Memory B cell (primary cell): ENCODE measurements around the gene LRMDA.

ENCODE experiments used
- ATAC-seq: fragments of 150-1000 bp; cut with Tn5 transposase; 2 replicates; pipeline ENCODE4 v1.10.0; 2021; ENCODE audit warnings: low read depth, mild to moderate bottlenecking, moderate library complexity
- DNase-seq, 2 donors: peaks; one replicate each; pipeline ENCODE4 v3.0.0; 2022; ENCODE audit warnings: low spot score in 2 of 2
- H3K27ac Mint-ChIP-seq: one replicate; pipeline ENCODE4 v1.8.0; 2022; ENCODE audit warnings: mild to moderate bottlenecking, moderate library complexity, mixed read lengths
- H3K27me3 Mint-ChIP-seq: one replicate; pipeline ENCODE4 v1.8.0; 2022; ENCODE audit warnings: mixed read lengths
- H3K36me3 Mint-ChIP-seq: one replicate; pipeline ENCODE4 v1.8.0; 2022; ENCODE audit warnings: mild to moderate bottlenecking, mixed read lengths
- H3K4me1 Mint-ChIP-seq: one replicate; pipeline ENCODE4 v1.8.0; 2022; ENCODE audit warnings: mixed read lengths
- H3K4me3 Mint-ChIP-seq: one replicate; pipeline ENCODE4 v1.8.0; 2022; ENCODE audit warnings: mild to moderate bottlenecking, moderate library complexity, mixed read lengths
- H3K9me3 Mint-ChIP-seq: one replicate; pipeline ENCODE4 v1.8.0; 2022; ENCODE audit warnings: mixed read lengths

LRMDA gene

DNA sequence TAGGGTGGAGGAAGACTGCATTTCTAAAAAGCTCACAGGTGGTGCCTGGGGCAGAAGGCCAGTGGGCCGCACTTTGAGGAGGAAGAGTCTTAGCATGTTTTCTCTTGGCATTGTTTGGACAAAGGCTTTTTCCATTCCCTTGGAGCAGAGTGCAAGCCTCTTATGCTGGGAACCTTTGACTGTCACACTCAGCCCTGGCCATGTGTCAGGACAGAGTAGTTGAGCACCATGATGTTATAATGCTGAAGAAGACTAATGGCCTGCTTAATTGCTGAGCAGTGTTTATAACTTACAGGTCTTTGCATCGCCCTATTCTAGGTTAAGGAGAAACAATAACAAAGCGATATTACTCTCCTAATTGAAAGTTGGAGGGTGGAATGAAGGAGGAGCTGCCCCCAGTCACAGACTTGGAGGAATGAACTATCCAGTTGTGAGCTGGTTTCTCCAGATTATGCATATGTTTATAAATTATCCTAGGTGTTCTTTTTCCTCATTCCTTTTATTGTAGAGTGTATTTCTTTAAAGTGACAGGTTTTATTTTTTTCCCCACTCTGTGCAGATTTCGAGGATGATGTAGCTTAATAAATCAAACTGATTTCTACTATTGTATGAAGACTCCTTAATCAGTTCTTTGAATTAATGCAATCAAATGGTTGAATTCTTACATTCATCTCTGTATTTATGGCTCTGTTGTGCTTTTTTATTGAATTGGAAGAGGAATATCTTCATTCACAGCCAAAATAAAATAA is 767.0 kb downstream of the LRMDA start:
- H3K9me3 Mint-ChIP-seq, result no peaks in the 10 kb centered on the region
- DNase-seq, result no peak
- H3K36me3 Mint-ChIP-seq, result no peaks in the 10 kb centered on the region
- H3K4me1 Mint-ChIP-seq, result no peaks in the 10 kb centered on the region
- no peaks in the 10 kb centered on the region for H3K27me3 Mint-ChIP-seq
- no peak for ATAC-seq
- no peak overlapping the region for H3K4me3 Mint-ChIP-seq
- no peak overlapping the region for H3K27ac Mint-ChIP-seq

DNA sequence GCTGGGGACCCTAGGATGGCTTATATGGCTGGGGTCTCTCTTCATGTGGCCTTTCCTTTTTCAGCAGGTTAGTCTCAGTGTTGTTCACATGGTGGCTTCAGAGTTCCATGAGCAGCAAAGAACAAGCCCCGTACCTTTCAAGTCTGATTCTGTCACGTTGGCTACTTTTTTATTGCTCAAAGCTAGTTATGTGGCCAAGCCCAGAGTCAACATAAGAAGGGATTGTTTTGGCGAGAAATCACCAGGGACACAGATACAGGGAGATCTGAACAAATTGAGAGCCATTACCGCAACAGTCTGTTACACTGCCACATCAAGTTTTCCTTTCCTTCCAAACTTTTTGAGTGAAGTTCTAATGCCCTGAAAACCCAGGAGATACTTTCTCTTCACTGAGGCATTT is 770.5 kb downstream of the LRMDA start:
- Mint-ChIP-seq H3K27me3 (no peaks in the 10 kb centered on the region), H3K27ac (no peak overlapping the region), H3K36me3 (no peaks in the 10 kb centered on the region), H3K4me1 (no peaks in the 10 kb centered on the region), H3K4me3 (no peak overlapping the region), H3K9me3 (no peaks in the 10 kb centered on the region)
- DNase-seq (no peak), ATAC-seq (no peak)

DNA sequence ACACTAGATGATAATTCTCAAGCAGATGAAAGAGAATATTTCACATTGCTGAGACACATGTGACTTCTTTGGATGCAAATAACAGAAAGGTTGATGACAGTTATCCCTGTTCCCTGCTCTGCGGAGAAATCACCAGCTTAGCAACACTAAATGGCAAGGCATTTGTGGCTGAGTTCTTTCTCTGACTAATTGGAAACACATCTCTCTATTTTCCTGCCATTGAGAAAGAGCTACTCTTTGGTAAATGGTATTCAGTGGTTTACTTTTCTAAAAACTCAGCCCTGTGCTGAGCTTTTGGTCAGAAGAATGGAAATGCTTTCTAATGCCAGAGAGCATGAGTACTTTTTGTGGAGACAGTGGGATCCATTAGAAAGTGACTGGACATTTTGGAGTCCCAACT is 771.4 kb downstream of the LRMDA start:
- ATAC-seq (no peak), DNase-seq (no peak)
- no peaks in the 10 kb centered on the region for H3K36me3 Mint-ChIP-seq
- H3K4me3 Mint-ChIP-seq, result no peak overlapping the region
- no peaks in the 10 kb centered on the region for H3K9me3 Mint-ChIP-seq
- no peaks in the 10 kb centered on the region for H3K4me1 Mint-ChIP-seq
- H3K27ac Mint-ChIP-seq, result no peak overlapping the region
- H3K27me3 Mint-ChIP-seq, result no peaks in the 10 kb centered on the region

DNA sequence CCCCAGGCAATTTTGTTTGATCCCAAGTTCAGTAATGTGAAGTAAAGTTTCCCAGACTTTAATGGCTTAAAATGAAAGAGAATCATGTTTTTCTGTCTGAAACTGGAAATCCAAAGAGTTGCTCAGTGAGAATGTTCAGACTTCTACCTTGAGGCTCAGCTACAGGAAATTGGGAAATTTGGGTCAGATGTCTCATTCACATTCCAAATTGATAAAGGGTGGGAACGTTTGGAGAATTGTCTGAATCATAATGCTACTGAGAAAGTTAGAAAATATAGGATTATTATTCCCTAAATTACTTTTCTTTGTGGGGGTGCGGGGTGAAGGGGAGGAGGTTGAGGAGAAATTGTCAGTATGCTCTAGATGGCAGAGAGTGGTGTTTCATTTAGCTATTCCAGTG is 773.9 kb downstream of the LRMDA start:
- Mint-ChIP-seq H3K27ac (no peak overlapping the region), H3K27me3 (no peaks in the 10 kb centered on the region), H3K36me3 (no peaks in the 10 kb centered on the region), H3K9me3 (no peaks in the 10 kb centered on the region), H3K4me3 (no peak overlapping the region), H3K4me1 (no peaks in the 10 kb centered on the region)
- DNase-seq, result no peak
- ATAC-seq, result no peak

DNA sequence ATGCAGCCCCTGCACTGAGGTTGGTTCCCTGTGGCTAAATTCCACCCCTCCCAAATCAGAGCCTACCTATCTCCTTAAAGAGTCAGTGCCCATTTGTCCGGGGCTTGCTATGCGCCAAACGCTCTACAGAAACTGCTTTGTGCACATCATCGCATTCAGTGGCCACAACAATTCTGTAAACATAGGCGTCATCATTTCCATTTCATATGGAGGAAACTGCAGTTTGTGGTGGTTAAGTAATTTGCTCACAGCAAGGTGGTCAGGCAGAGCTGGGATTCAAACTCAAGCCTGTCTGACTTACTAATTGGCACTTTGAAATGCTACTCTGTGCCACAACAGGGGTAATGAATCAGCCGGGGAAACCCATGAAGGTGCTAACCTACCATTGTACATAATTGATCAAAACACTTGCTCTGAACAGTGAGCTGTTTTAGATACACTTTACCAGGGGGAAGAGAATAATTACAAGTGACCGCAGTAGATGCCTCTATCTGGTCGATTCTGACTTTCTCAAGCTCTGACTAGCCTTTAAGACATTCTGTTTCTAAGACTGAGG is 775.5 kb downstream of the LRMDA start:
- Mint-ChIP-seq H3K36me3 (no peaks in the 10 kb centered on the region), H3K9me3 (peaks cover 1% of the 10 kb centered on the region), H3K27ac (no peak overlapping the region), H3K4me3 (no peak overlapping the region), H3K27me3 (no peaks in the 10 kb centered on the region), H3K4me1 (no peaks in the 10 kb centered on the region)
- DNase-seq, result no peak
- ATAC-seq, result no peak

DNA sequence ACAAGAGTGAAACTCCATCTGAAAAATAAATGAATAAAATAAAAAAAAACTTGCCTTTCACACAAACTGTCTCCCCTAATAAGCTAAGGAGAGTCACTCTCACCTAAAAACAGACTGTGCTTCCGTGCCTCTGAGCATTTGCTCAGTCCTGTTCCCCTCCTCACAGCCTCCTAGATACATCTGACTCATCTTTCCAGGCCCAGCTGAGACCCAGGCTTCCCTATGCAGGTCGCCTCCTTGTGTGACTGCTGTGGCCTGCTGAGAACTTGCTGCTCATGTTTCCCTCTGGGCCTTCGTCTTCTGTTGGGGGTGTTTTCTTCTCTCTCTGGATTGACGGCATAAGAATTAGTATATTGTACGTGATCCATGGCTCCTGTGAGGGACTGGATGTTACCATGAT is 777.7 kb downstream of the LRMDA start:
- Mint-ChIP-seq H3K4me3 (no peak overlapping the region), H3K9me3 (peaks cover 1% of the 10 kb centered on the region), H3K36me3 (no peaks in the 10 kb centered on the region), H3K27ac (no peak overlapping the region), H3K27me3 (no peaks in the 10 kb centered on the region), H3K4me1 (no peaks in the 10 kb centered on the region)
- ATAC-seq (no peak), DNase-seq (no peak)

DNA sequence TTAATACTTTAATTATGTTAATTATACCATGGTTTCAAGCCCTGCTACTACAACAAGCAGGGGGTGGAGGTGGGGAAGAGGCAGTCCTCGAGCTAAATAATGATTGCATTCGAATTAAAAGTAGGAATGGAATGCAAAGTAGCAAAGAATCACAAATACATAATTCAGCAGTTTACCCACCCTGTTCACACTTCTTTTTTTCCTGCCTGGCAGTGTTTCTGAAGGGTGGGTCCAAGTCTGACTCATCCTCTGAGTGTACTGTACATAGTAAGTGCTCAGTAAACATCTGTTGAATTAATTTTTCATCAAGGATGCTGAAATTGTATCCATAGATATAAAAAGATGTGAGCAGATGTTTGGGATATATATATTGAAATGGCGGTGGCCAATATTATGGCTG is 778.8 kb downstream of the LRMDA start:
- H3K27ac Mint-ChIP-seq, result no peak overlapping the region
- no peak for ATAC-seq
- H3K4me3 Mint-ChIP-seq, result no peak overlapping the region
- H3K27me3 Mint-ChIP-seq, result no peaks in the 10 kb centered on the region
- no peak for DNase-seq
- H3K4me1 Mint-ChIP-seq, result no peaks in the 10 kb centered on the region
- H3K36me3 Mint-ChIP-seq, result no peaks in the 10 kb centered on the region
- peaks cover 1% of the 10 kb centered on the region for H3K9me3 Mint-ChIP-seq

DNA sequence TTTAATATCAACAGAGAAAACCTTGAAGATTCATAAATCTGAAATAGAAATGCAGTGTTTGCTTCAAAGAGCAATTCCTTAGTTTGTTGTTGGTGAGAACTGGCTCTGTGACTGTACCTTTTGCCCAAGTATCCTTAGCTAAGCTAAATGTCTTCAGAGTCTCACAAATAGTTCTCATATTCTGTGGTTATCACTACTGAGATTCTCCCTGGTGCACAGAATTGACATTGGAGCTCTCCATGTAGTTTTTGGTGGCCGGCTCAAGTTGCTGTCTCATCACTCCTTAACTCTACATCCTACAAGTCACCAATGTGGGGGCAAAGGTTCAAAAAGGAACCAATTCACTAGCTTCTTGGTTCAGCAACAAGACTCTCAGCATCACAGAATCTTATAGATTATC is 780.3 kb downstream of the LRMDA start:
- Mint-ChIP-seq H3K36me3 (no peaks in the 10 kb centered on the region), H3K27me3 (no peaks in the 10 kb centered on the region), H3K9me3 (peaks cover 2% of the 10 kb centered on the region), H3K4me3 (no peak overlapping the region), H3K4me1 (no peaks in the 10 kb centered on the region), H3K27ac (no peak overlapping the region)
- no peak for ATAC-seq
- no peak for DNase-seq

DNA sequence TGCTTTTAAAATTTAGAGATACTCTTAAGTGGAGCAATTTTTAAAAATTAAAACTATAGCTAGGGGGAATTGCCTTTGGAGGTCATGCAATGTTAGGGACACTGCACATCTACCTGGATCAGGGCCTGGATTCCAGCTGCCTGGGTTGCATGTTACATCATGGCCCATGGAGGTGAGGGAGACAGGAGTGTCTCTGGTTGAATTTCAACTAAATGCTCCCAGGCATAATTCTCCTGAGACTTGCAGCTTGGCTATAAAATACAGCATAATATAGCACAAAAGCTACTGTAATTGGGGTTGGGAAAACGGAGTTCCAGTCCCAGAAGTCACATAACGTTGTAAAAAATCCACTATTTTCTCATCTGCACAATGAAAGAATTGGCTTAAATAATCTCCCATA is 782.5 kb downstream of the LRMDA start:
- H3K27me3 Mint-ChIP-seq, result no peaks in the 10 kb centered on the region
- DNase-seq (no peak), ATAC-seq (no peak)
- no peaks in the 10 kb centered on the region for H3K36me3 Mint-ChIP-seq
- H3K27ac Mint-ChIP-seq, result no peak overlapping the region
- no peak overlapping the region for H3K4me3 Mint-ChIP-seq
- H3K9me3 Mint-ChIP-seq, result peaks cover 5% of the 10 kb centered on the region
- no peaks in the 10 kb centered on the region for H3K4me1 Mint-ChIP-seq

DNA sequence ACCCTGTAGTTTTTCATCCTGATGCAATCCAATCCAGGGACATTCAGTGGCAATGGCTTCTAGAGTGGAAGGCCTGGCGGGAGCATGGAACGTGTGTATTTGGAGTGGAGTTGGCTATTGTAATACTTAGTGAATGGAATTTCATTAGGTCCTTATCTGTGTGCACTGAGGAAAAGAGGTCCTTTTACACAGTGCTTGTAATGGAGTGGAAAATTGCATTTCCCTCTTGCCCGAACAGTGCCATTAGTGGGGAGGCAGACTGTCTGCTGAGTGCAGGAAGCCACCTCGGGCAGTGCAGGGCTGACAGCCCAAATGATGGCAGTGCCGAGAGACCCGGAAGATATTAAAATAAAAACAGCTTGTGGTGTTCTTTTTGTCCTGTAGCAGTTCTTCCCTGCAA is 786.6 kb downstream of the LRMDA start:
- peaks cover 5% of the 10 kb centered on the region for H3K9me3 Mint-ChIP-seq
- no peak for ATAC-seq

DNA sequence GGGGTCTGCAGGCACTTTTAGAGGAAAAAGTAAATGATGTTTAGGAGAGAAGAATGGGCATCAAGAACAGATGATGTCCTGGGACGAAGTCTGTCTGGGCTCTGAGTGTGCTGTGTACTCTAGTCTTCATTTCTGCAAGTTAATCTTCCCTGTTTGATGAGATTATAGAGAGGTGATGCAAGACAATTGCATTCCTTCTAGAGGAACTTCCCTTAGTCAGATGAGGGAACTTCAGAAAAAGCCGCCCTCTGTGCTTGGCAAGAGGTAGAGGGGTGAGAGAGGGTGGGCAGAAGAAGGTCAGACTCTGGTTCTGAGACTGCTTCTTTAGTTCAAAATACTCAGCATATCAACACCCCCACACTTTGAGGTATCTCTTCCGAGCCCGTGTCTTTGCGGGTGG is 797.9 kb downstream of the LRMDA start:
- DNase-seq (no peak), ATAC-seq (no peak)
- Mint-ChIP-seq H3K27me3 (no peaks in the 10 kb centered on the region), H3K4me1 (no peaks in the 10 kb centered on the region), H3K27ac (no peak overlapping the region), H3K9me3 (peaks cover 6% of the 10 kb centered on the region), H3K4me3 (no peak overlapping the region), H3K36me3 (no peaks in the 10 kb centered on the region)

More for the DNA sequence above, 786.6 kb downstream of the LRMDA start:
- no peak overlapping the region for H3K27ac Mint-ChIP-seq
- DNase-seq, result no peak
- no peak overlapping the region for H3K4me3 Mint-ChIP-seq
- H3K27me3 Mint-ChIP-seq, result no peaks in the 10 kb centered on the region
- H3K36me3 Mint-ChIP-seq, result no peaks in the 10 kb centered on the region
- H3K4me1 Mint-ChIP-seq, result no peaks in the 10 kb centered on the region

DNA sequence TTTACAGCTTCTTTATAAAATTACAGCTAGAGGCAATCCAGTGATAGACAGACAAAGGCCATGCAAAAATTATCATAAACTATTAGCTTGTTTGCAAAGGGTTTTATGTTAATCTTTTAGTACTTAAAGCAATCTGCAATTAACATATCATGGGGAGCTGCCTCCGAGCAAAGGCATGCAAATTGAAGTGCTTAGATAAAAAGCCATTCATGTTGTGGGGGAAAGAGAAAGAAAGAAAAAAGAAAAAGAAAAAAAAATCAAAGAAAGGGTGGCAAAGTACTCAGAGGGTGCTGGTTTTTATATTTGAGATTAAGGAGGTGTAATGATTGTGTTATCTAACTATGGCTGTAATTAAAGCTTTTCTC is 799.5 kb downstream of the LRMDA start:
- no peaks in the 10 kb centered on the region for H3K27me3 Mint-ChIP-seq
- no peak for DNase-seq
- no peaks in the 10 kb centered on the region for H3K36me3 Mint-ChIP-seq
- no peaks in the 10 kb centered on the region for H3K4me1 Mint-ChIP-seq
- ATAC-seq, result no peak
- no peak overlapping the region for H3K27ac Mint-ChIP-seq
- no peak overlapping the region for H3K4me3 Mint-ChIP-seq
- peaks cover 4% of the 10 kb centered on the region for H3K9me3 Mint-ChIP-seq

DNA sequence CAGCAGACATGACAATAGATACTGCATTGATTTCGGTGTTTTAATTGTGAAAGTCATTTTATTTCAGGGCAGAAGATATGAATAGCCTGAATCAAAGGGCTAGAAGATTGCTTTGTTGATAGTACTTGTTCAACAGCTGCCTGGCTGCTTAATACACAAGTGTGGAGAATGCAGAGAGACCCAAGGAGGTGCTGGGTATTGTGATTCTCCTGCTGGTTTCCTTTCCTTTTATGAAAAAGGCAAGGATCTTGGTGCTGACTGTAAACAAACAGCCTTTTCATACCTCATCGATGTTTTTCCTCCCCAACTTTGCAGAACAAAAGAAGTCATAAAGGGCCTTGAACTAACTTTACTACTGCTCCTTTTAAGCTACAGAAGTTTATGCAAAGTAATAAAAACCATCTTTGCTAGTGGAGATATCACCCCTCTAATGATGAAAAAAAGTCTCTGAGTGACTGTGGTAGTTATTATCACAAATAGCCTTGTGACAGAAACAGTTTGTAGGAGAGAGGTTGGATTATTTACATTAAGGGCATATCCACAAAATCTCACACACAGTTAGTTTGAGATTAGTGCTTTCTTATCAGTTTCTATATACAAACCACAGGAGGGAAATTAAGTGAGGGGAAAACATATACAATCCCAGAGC is 800.0 kb downstream of the LRMDA start:
- no peaks in the 10 kb centered on the region for H3K4me1 Mint-ChIP-seq
- ATAC-seq, result no peak
- H3K4me3 Mint-ChIP-seq, result no peak overlapping the region
- H3K36me3 Mint-ChIP-seq, result no peaks in the 10 kb centered on the region
- peaks cover 2% of the 10 kb centered on the region for H3K9me3 Mint-ChIP-seq
- H3K27ac Mint-ChIP-seq, result no peak overlapping the region
- H3K27me3 Mint-ChIP-seq, result no peaks in the 10 kb centered on the region
- DNase-seq, result no peak

DNA sequence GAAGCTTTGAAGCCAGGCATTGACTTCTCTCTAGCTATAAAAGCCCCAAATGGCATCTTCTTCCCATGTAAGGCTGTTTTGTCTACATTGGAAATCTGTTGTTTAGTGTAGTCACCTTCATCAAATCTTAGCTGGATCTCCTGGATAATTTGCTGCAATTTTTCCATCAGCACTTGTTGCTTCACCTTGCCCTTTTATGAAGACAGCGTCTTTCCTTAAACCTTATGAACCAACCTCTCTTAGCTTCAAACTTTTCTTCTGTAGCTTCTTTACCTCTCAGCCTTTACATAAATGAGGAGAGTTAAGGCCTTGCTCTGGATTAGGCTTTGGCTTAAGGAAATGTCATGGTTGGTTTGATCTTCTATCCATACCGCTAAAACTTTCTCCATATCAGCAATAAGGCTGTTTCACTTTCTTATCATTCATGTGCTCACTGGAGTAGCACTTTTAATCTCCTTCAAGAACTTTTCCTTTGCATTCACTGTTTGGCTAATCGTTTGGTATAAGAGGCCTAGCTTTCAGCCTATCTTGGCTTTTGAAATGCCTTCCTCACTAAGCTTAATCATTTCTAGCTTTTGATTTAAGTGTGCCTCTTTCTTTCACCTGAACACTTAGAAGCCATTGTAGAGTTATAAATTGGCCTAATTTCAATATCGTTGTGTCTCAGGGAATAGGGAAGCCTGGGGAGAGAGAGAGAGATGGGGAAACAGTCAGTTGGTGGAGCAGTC is 803.2 kb downstream of the LRMDA start:
- ATAC-seq (no peak), DNase-seq (no peak)
- no peaks in the 10 kb centered on the region for H3K4me1 Mint-ChIP-seq
- peaks cover 4% of the 10 kb centered on the region for H3K9me3 Mint-ChIP-seq
- no peak overlapping the region for H3K27ac Mint-ChIP-seq
- H3K36me3 Mint-ChIP-seq, result no peaks in the 10 kb centered on the region
- no peaks in the 10 kb centered on the region for H3K27me3 Mint-ChIP-seq
- no peak overlapping the region for H3K4me3 Mint-ChIP-seq
